Cardiac muscle cell (in vitro differentiated cells and primary cell): ENCODE results near the gene SLC25A51. TPM values are rescaled to one million over a fixed set of nuclear protein-coding genes. Genes with fewer than 3 reads are reported as not detected.

Experiments
- DNase-seq, 2 donors: peaks; one replicate each; pipeline versions ENCODE4 v3.0.0 to v3.0.0-alpha.2; 2010 to 2017; ENCODE audit warnings: low read depth in 1 of 2, low spot score in 1 of 2
- H3K27ac ChIP-seq: fragments of 200-600 bp; sonication (generic); 2 replicates; pipeline ENCODE4 v1.5.1; 2016
- H3K27me3 ChIP-seq: fragments of 200-600 bp; sonication (generic); 2 replicates; pipeline ENCODE4 v1.6.0; 2016; ENCODE audit warnings: control low read depth
- H3K36me3 ChIP-seq: fragments of 200-600 bp; sonication (generic); 2 replicates; pipeline ENCODE4 v1.5.1; 2016; ENCODE audit warnings: control low read depth
- H3K4me1 ChIP-seq: fragments of 200-600 bp; sonication (generic); 2 replicates; pipeline ENCODE4 v1.8.1; 2017; ENCODE audit warnings: low read depth, mild to moderate bottlenecking, mixed run types
- H3K4me3 ChIP-seq: fragments of 200-600 bp; sonication (generic); 2 replicates; pipeline ENCODE4 v1.5.1; 2016; ENCODE audit warnings: mild to moderate bottlenecking
- H3K9me3 ChIP-seq: fragments of 200-600 bp; sonication (generic); 2 replicates; pipeline ENCODE4 v1.5.1; 2017; ENCODE audit warnings: low read depth, mild to moderate bottlenecking, control low read depth
- polyA plus RNA-seq: library from polyadenylated mRNA; unstranded; fragments of >200 nt; fragmentation: Nextera tagmentation; extraction: Ambion mirVana; gene quantifications from 2 replicates; pipeline ENCODE4 v1.2.1, GENCODE V29; 2016
- total RNA-seq: library from RNA; depleted of rRNA; stranded (reverse); fragments of >200 nt; gene quantifications from 2 replicates; pipeline ENCODE4 v1.2.3, GENCODE V29; 2016
- TF ChIP-seq, protein P1 (sequence below): IDR thresholded peaks from 2 replicates; pipeline ENCODE4 v1.5.1; 2012; ENCODE audit warnings: low read depth, mild to moderate bottlenecking, low read length

SLC25A51 gene
- total and polyA plus RNA-seq, 2 experiments from 2014 or later: 14.1 to 21.1 TPM

DNA sequence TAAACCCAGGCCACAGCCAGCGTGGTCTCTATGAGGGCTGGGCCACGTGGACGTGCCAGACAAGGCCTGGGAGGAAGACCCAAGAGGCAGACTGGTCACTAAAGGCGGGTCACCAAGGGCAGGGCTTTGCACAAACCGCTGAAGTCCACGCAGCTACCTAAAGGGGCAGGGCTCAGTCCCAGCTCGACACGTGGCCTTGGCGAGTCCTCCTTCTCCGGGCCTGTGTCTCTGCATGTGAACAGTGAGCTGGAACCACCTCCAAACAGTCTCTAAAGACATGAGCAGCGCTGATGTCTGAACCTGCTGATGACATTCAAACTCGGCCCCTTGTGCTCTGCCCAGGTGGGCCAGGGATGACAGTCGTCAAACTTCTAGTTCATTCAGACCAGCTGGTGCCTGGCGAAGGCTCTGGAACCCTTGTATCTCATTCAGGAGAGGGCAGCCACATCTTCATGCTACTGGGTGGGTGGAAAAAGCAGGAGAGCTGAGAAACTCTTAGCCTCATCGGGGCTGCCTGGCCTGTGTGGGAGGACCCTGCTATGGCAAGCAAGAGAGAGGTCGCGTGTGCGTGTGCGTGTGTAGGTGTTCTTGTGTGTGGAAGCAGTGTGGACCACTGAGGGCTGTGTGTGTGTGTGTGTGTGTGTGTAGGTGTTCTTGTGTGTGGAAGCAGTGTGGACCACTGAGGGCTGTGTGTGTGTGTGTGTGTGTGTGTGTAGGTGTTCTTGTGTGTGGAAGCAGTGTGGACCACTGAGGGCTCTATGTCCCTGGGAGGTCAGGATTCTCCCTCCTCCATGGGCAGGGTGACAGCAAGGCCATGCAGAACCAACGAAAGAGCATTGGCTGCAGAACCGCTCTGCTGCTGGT lies 14.1 kb upstream of the SLC25A51 start:
- no peaks in the 10 kb centered on the region for H3K27me3 ChIP-seq
- no peak overlapping the region for H3K4me3 ChIP-seq
- H3K27ac ChIP-seq: no peak overlapping the region
- peaks cover 2% of the 10 kb centered on the region for H3K36me3 ChIP-seq
- TF ChIP-seq, protein P1, sequence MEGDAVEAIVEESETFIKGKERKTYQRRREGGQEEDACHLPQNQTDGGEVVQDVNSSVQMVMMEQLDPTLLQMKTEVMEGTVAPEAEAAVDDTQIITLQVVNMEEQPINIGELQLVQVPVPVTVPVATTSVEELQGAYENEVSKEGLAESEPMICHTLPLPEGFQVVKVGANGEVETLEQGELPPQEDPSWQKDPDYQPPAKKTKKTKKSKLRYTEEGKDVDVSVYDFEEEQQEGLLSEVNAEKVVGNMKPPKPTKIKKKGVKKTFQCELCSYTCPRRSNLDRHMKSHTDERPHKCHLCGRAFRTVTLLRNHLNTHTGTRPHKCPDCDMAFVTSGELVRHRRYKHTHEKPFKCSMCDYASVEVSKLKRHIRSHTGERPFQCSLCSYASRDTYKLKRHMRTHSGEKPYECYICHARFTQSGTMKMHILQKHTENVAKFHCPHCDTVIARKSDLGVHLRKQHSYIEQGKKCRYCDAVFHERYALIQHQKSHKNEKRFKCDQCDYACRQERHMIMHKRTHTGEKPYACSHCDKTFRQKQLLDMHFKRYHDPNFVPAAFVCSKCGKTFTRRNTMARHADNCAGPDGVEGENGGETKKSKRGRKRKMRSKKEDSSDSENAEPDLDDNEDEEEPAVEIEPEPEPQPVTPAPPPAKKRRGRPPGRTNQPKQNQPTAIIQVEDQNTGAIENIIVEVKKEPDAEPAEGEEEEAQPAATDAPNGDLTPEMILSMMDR: no peak
- peaks cover 20% of the 10 kb centered on the region for H3K4me1 ChIP-seq
- no peaks in the 10 kb centered on the region for H3K9me3 ChIP-seq
- DNase-seq: no peak

DNA sequence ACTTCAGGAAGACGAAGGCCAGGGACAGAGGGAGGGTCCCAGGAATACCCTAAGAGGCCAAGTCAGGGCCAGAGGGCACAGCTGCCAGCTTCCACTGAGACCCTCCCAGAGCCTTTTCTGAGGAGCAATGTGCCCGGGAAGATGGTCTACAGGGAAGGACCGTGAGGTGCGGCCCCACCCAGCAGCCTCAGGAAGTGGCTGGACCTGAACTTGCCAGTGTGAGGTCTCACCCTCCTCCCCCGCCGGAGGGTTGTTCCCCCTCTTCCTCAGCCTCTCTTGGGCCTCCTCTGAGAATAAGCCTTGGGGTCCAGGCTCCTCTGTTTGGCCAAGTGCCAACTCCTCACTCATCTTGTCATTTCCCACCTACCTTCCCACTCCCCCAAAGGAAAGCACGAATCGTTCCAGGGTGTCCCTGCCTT lies 13.4 kb upstream of the SLC25A51 start:
- Histone ChIP-seq H3K4me1 (peaks cover 13% of the 10 kb centered on the region), H3K9me3 (no peaks in the 10 kb centered on the region), H3K36me3 (peaks cover 2% of the 10 kb centered on the region), H3K27ac (no peak overlapping the region), H3K4me3 (no peak overlapping the region), H3K27me3 (no peaks in the 10 kb centered on the region)
- TF ChIP-seq, protein P1: no peak
- no peak for DNase-seq

DNA sequence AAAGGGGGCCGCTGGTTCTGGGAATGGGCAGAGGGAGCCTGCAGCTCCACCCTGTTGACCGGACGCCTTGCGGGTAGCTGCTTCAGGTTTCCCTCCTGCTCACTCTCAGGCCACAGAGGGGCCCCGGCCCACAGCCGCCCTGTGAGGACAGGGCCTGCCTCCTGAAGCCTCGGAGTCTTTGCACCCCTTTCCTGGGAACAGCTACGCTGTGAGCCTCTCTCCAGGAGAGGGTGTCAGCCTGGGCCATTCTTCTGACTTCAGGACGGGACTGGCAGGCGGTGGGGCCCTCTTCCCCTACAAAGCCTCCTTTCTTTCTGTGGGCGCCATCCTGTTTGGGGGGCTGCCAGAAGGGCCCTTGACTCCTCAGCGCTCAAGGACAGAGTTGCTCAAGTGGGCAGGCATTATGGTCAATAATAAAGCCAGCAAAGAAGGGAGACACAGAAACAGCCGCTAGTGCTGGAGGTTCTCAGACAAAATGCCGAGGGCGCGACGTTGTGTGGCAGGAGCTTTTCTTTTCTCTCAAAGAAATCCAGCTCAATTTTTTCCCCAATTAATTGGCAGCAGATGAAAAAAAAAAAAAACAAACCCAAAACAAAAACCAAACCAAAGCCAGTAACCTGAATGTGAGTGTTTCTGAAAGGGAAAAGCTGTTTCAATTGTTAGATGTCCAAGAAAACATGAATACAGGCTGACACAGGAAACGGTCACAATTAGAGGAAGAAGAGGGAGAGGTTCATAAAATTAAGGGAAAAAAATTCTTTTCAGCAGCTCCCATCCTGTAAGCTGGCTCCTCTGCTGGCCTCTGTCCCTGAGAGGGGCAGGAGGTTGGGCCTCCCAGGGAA lies 12.8 kb upstream of the SLC25A51 start:
- H3K36me3 ChIP-seq: peaks cover 2% of the 10 kb centered on the region
- DNase-seq: no peak
- TF ChIP-seq, protein P1: no peak
- H3K4me1 ChIP-seq: peaks cover 8% of the 10 kb centered on the region
- no peak overlapping the region for H3K27ac ChIP-seq
- H3K27me3 ChIP-seq: no peaks in the 10 kb centered on the region
- H3K4me3 ChIP-seq: no peak overlapping the region
- H3K9me3 ChIP-seq: no peaks in the 10 kb centered on the region

DNA sequence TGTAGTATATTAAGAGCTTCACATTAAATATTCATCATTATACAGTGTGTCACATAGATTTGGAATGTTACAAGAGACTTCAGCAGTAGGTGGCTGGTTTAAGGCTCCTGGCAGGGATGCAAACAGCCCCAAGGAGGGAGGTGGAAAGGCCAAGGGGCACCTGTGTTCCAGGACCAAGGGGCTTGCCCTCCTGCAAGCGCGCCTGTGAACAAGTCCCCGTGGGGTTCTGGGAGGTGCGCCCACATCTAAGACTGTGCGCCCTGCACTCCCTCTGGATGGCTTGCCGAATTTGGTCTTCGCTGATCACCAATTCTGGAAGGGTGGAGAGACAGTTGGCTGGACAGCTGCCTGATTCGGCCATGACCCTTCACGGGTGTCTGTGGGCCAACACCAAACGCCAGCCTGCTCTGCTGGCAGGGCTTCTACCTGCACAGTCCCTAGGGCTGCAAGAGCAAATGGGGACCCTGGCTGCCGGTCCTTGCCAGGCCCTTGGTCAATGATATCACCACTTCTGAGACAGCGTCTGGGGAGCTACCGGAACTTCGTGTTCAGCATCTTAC lies 12.1 kb upstream of the SLC25A51 start:
- no peaks in the 10 kb centered on the region for H3K9me3 ChIP-seq
- no peak overlapping the region for H3K4me3 ChIP-seq
- peaks cover 6% of the 10 kb centered on the region for H3K4me1 ChIP-seq
- no peak for DNase-seq
- no peak overlapping the region for H3K27ac ChIP-seq
- TF ChIP-seq, protein P1: no peak
- H3K36me3 ChIP-seq: peaks cover 2% of the 10 kb centered on the region
- H3K27me3 ChIP-seq: no peaks in the 10 kb centered on the region

DNA sequence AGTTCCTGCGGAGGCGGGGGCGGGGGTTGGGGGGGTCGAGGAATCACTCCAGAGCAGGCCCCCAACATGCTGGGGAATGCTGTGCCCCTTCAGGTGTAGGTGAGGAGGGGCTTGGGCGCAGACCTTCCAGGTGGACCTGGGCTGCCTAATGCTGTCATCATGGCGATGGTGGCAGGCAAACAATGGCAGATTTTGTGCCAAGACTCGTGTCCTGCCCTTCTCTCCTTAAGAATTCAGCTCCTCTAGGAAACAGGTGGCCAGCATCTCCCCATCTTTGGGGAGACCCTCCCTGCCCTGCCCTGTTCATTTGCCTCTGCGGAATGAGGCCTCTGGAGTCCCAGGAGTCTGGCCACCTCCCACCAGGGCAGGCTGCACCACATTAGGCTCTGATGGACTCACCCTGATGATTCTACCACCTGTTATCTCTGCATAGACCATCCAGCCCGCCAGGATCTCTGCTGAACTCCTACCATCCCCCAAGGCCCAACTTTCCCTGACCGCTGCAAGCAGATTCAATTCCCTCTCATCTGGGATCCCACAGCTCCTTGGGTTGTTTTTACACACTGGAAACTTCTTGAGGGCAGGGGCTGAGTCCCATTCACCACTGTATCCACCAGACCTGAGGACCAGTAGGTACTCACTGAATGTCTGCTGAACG lies 10.9 kb upstream of the SLC25A51 start:
- no peak for DNase-seq
- Histone ChIP-seq H3K9me3 (no peaks in the 10 kb centered on the region), H3K36me3 (peaks cover 2% of the 10 kb centered on the region), H3K4me1 (peaks cover 6% of the 10 kb centered on the region), H3K27me3 (no peaks in the 10 kb centered on the region), H3K27ac (no peak overlapping the region), H3K4me3 (no peak overlapping the region)
- TF ChIP-seq, protein P1: no peak
